ENCODE data around the gene FCHSD2. TPM values are rescaled to one million over a fixed set of nuclear protein-coding genes. Genes with fewer than 3 reads are reported as not detected.

FCHSD2 gene
- total and polyA plus RNA-seq, 2 donors from 2014 or later = 8.0 to 58.7 TPM

- no peak for TF ChIP-seq CTCF (IDR thresholded peaks at IDR 0.05; ENCODE audit: borderline replicate concordance, extremely low read depth, insufficient read depth)
- no peak overlapping the region for H3K9ac ChIP-seq (ENCODE audit: low read length in 3 of 3)
- no peak overlapping the region for H3K27ac ChIP-seq (ENCODE audit: low read depth in 2 of 2, low read length in 2 of 2)
- H3K4me1 ChIP-seq (ENCODE audit: control insufficient read depth in 2 of 3, insufficient read depth in 2 of 3, low read depth in 1 of 3, low read length in 3 of 3) = no peaks in the 10 kb centered on the region
- peaks cover 0 to 3% (median 2%) of the 10 kb centered on the region in 3 donors for H3K36me3 ChIP-seq (ENCODE audit: control insufficient read depth in 2 of 3, insufficient read depth in 3 of 3, low read length in 3 of 3)
- no peaks in the 10 kb centered on the region for H3K27me3 ChIP-seq (ENCODE audit: control insufficient read depth, insufficient read depth, low read length)
- intact Hi-C loops (cut with DNase I) = no loop called here
- FAIRE-seq = no peak
- peaks cover 0 to 8% (median 0%) of the 10 kb centered on the region in 3 donors for H3K9me3 ChIP-seq (ENCODE audit: control insufficient read depth in 2 of 3, insufficient read depth in 1 of 3, low read length in 3 of 3)
- DNase-seq = no peak
- no peak overlapping the region for H3K4me3 ChIP-seq (ENCODE audit: low read length in 3 of 3)
Observed at GRCh38 chr11:73011126-73011817, 130.8 kb downstream of the FCHSD2 start.

- Histone ChIP-seq H3K9ac (ENCODE audit: low read length in 3 of 3) (no peak overlapping the region), H3K9me3 (ENCODE audit: control insufficient read depth in 2 of 3, insufficient read depth in 1 of 3, low read length in 3 of 3) (peaks cover 0 to 8% (median 0%) of the 10 kb centered on the region in 3 donors), H3K27ac (ENCODE audit: low read depth in 2 of 2, low read length in 2 of 2) (no peak overlapping the region), H3K27me3 (ENCODE audit: control insufficient read depth, insufficient read depth, low read length) (no peaks in the 10 kb centered on the region), H3K36me3 (ENCODE audit: control insufficient read depth in 2 of 3, insufficient read depth in 3 of 3, low read length in 3 of 3) (peaks cover 0 to 3% (median 2%) of the 10 kb centered on the region in 3 donors), H3K4me1 (ENCODE audit: control insufficient read depth in 2 of 3, insufficient read depth in 2 of 3, low read depth in 1 of 3, low read length in 3 of 3) (no peaks in the 10 kb centered on the region), H3K4me3 (ENCODE audit: low read length in 3 of 3) (no peak overlapping the region)
- DNase-seq = no peak
- TF ChIP-seq CTCF (IDR thresholded peaks at IDR 0.05; ENCODE audit: borderline replicate concordance, extremely low read depth, insufficient read depth) = no peak
- intact Hi-C loops (cut with DNase I) = no loop called here
- FAIRE-seq = no peak
Observed at GRCh38 chr11:73009972-73010371, 132.1 kb downstream of the FCHSD2 start.

- Histone ChIP-seq H3K4me1 (ENCODE audit: control insufficient read depth in 2 of 3, insufficient read depth in 2 of 3, low read depth in 1 of 3, low read length in 3 of 3) (no peaks in the 10 kb centered on the region), H3K27me3 (ENCODE audit: control insufficient read depth, insufficient read depth, low read length) (no peaks in the 10 kb centered on the region), H3K27ac (ENCODE audit: low read depth in 2 of 2, low read length in 2 of 2) (no peak overlapping the region), H3K9ac (ENCODE audit: low read length in 3 of 3) (no peak overlapping the region), H3K4me3 (ENCODE audit: low read length in 3 of 3) (no peak overlapping the region), H3K36me3 (ENCODE audit: control insufficient read depth in 2 of 3, insufficient read depth in 3 of 3, low read length in 3 of 3) (no peaks in the 10 kb centered on the region), H3K9me3 (ENCODE audit: control insufficient read depth in 2 of 3, insufficient read depth in 1 of 3, low read length in 3 of 3) (no peaks in the 10 kb centered on the region)
- DNase-seq = no peak
- intact Hi-C loops (cut with DNase I) = no loop called here
- TF ChIP-seq CTCF (IDR thresholded peaks at IDR 0.05; ENCODE audit: borderline replicate concordance, extremely low read depth, insufficient read depth) = no peak
- no peak for FAIRE-seq
Observed at GRCh38 chr11:73004088-73004487, 138.0 kb downstream of the FCHSD2 start.

All from kidney (tissue), 14 donors.